ENCODE results near the gene WDR27.
"Not testable (repeated sequence)": the region's sequence is repeated elsewhere in the genome, so short reads cannot be mapped to it uniquely, and the experiment has no call there.

The WDR27 gene

DNA sequence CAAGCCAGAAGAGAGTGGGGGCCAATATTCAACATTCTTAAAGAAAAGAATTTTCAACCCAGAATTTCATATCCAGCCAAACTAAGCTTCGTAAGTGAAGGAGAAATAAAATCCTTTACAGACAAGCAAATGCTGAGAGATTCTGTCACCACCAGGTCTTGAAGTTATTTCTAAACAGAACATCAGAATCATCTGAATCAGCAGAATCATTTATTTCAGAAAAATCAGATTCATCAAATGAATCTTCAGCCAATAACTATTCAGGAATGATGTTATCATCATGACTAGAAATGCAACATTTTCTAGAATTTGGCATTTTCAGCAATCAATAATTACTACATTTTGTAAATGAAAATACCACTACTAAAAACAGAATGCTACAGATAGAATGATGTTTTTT, 100.7 kb downstream of the WDR27 start:
- DNase-seq (ENCODE audit: low read depth), result not testable (repeated sequence)

DNA sequence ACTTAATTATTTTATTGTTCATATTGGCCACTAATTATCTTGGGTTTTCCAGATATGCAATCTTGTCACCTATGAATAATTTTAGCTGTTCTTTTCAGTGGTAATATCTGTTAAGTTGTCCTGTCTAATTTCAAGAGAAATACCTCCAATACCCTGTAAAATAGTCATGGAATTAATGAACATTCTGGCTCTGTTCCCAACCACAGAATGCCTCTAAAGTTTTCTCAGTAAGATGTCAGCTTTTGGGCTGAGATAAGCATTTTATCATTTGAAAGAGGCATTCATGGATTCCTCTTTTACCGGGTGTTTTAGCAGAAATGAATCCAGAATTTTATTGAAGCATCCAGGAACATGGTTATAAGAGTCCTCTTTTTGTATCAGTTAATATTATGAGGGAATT, 109.3 kb downstream of the WDR27 start:
- no peak for DNase-seq (ENCODE audit: low read depth)

DNA sequence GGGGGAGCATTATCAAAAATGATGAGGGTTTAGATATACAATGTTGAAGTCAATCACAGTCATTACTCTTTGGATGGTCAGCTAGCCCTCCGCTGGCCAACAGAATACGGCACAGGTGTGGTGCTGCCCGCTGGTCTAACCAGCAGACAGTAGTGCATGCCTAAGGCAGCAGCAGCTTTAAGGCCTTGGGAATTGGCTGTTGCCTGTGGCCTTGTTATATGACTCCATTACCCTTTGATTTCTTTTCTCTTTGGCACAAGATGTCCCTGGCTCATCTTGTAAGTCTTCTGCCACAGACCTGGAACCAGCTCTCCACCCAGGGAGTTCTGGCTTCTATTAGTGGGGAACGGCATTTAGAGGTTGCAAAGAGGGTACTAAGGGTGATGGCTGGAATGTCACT, 110.2 kb downstream of the WDR27 start:
- DNase-seq (ENCODE audit: low read depth), result no peak

DNA sequence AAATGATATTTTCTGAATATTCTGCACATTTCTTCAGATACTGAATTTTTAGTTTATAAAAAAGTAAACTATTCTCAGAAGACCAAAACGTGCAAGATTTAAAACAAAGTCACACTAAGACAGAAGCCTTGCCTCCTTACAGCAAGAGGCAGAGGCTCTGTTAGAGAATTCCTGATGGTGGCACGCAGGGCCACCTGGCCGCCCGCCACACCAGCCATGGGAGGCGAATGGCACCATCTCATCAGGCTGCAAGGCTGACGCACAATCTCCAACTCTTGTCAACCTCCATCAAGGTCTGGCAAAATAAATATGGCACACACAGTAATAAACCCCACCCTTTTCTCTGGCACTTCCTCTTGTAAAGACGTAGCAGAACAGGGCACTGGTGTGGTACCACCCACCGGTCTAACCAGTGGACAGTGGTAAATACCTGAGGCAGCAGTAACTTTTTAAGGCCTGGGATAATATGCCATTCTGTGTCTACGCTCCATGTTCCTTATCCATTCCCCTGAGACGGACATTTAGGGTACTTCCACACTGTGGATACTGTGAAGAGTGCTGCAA, 111.4 kb downstream of the WDR27 start:
- no peak for DNase-seq (ENCODE audit: low read depth)

DNA sequence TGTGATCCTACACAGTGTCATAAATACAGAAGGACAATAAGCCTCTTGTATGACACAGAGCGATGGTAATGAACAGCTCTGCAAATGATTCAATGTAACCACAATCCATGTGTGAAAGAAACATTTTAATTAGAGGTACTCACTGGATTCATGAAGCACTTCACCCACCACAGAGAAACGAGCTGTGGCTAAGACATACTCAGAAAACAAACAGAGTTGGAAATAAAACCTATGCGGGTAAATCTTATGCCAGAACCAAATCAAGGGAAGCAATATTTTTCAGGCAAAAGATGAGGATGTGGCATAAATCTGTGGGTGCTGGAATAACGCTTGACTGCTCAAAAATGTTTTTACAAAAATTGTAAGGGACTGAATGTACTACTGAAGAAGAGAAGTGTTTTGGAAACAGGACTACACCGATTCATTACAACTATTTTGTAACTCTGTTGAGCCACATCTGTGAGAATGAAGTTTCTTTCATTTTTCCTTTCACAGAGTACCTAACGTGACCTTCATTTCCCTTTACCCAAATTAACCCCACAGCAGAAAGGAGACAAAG, 112.1 kb downstream of the WDR27 start:
- DNase-seq (ENCODE audit: low read depth), result no peak

DNA sequence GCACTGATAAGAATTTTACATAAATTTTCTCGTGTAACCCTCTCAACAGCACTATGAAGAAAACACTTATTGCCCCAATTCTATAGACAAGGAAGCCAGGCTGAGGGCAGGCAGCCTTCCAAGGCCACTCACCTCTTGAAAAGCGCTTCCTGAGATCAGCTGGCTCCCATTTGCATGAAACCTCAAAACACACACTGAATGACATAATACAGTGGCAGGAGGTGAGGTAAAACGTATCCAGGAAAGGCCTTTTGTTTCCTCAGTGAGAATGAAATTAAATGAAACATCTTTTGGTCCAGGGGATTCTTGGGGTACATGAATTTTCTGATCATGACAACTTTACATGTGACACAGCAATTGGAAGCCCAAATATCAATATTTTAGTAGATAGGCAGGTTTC, 112.5 kb downstream of the WDR27 start:
- DNase-seq (ENCODE audit: low read depth), result no peak

DNA sequence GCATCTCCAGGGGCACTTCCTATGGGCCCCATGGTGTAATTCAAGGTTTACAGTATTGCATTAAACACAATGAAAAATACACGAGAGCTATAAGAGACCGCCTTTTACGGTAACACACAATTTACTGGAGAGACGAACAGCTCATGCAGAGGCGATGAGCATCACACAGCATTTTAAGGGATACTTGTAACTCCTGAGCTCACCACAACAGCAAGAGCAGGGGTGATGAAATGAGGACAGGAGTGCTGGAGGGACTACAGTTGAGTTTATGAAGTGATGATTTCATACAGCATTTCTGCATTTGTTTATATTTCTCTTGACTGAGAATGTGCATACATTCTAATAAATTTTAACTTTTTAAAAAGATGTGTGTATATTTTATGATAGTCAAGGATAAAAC, 113.9 kb downstream of the WDR27 start:
- DNase-seq (ENCODE audit: low read depth), result no peak

DNA sequence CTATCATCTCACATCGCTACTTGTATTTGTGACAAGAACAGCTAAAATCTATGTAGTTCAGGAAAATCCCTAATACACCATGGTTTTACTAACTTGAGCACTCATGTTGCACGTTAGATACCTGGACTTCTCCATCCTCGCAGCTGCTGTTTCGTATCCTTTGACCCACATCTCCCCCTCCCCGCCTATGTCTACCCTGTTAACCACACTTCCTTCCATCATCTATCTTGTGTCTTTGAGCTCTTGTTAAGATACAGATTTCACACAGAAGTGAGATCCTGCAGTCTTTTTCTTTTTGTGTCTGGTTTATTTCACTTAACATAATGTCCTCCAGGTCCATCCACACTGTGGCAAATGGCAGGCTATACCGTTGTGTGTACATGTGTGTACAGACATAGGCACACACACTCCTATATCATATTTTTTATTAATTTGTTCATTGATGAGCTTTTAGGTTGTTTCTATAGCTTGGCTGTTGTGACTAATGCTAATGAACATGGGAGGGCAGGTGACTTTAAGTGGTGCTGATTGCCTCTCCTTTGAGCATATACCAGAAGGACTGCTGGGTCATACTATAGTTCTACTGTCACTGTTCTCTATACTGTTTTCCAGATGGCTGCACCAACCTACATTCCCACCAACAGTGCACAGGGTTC, 117.8 kb downstream of the WDR27 start:
- DNase-seq (ENCODE audit: low read depth), result no peak

DNA sequence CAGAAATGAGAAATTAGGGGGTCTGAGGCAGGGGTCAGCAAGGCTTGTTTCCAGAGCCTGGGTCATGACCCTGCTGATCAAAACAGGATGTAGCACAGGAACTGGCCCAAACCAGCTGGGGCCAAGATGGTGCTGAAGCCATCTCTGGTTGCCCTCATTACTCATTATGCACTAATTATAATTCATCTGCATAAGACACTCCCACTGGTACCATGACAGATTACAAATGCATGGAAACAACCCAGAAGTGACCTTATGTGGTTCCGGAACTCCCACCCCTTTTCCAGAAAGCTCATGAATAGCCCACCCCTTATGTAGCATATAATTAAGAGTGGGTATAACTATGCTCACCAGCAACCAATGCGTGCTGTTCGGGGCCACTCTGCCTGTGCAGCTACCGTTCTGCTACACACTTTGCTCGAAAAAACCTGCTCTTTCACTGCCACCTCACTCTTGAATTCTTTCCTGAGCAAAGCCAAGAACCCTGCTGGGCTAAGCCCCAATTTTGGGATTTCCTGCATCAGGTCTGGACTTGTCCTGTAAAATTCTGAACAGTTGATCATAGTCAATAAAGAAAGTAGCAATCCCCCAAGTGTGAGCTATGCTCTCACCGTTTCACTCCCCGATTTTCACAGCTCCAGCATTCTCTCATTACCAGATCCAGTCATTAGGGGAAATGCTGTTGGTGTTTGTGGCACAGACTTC, 122.3 kb downstream of the WDR27 start:
- DNase-seq (ENCODE audit: low read depth), result no peak

DNA sequence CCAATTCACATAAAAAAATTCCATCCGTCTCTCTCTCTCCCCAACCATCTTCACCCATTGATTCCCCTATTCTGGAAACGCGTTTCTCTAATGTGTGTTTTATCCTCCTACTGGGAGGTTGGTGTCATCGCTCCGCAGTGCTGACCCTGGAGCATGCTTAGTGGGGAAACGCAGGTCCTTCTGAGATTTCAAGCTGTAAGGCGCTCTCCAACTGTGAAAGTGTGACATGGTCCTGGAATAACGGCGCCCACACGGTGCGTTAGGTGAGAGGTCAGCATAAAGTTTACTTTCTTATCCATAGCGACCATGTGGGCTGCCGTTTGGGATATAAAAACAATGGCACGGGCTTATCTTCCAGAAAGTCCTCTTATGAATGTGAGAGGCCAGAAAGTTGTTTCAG, 123.9 kb downstream of the WDR27 start:
- no peak for DNase-seq (ENCODE audit: low read depth)

DNA sequence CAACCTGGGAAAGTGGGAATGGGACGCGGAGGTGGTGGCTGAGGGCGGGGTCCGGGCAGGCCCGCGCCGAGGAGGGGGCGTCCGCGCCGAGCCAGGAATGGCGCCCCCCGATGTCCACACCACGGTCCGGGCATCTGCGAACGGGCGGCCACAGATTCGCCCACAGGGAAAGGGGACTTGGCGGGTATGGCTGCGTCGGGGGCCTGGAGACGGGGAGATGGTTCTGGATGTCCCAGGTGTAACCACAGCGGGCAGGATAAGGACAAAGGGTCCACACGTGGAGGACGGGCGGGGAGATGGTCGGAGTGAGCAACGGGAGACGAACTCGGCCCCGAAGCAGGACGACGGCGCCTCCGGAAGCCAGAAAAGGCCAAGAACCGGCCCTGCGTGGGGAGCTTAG, 124.6 kb downstream of the WDR27 start:
- no peak for DNase-seq (ENCODE audit: low read depth)

DNA sequence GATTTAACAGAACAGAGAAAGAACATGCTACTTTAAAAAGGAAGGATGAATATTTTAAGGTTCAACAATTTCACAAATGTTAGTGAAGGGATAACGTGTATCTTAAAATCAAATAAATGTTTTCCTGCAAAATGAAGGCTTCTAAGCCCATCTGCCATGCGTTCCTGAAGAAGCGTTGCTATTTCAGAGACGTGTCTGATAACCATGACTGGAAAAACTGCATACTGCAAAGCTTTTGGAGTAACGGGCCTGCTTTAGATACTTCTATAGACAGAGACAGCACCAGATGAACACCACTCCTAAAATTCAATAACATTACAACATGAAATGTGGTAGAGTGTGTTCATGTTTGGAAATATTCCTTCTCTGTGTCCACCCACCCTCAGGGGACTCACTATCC, 126.0 kb downstream of the WDR27 start:
- DNase-seq (ENCODE audit: low read depth), result no peak

DNA sequence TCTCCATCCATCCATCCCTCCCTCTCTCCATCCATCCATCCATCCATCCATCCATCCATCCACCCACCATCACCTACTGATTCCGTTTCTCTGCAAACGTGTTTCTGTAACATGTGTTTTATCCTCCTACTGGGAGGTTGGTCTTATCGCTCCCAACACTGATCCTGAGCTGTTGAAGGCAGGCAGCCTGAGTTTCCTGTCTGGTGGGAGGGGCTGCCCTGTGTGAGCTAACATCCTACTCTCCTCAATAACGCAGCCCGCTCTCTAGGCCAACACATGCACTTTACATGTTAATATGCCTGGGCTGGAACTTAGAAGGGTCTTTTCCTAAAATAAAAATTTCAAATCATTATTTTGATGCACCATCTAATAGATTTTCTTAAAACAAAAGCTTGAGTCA, 126.5 kb downstream of the WDR27 start:
- no peak for DNase-seq (ENCODE audit: low read depth)

DNA sequence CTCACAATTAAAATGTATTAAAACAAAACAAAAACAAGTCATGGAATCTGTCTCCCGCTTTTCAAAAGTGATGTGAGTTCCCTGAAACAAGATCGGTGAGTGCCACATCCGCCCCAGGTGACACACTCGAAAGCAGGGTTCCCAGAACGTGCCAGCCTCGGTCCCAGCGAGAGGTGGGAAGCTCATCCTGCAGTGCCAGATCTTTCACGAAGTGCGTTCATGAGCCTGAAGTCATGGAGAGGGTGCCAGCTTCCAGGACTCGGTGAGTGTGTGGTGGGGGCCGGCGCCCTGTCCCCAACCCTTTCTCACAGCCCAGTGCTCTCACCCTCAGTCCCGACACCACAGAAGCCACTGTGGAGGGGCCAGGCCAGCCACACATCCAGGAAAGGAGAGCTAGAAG, 127.4 kb downstream of the WDR27 start:
- DNase-seq (ENCODE audit: low read depth), result no peak

DNA sequence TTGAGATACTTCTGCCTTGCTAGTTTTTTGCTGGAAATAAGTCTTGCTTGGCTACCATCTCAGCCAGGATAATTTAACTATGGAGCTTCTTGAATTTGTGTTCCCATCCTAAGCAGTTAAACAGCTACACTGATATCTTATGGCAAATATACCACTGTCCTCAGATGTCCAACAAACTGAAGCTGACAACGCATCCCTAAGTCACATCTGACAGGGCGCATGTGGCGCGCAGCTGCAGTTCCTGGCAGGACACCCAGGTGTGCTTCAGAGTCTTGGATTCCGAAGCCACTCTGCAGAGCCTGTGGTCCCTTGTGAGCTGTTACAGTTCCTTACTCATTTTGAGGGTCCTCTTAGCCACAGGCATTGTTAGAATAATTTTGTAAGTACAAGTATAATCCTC, 127.9 kb downstream of the WDR27 start:
- no peak for DNase-seq (ENCODE audit: low read depth)

DNA sequence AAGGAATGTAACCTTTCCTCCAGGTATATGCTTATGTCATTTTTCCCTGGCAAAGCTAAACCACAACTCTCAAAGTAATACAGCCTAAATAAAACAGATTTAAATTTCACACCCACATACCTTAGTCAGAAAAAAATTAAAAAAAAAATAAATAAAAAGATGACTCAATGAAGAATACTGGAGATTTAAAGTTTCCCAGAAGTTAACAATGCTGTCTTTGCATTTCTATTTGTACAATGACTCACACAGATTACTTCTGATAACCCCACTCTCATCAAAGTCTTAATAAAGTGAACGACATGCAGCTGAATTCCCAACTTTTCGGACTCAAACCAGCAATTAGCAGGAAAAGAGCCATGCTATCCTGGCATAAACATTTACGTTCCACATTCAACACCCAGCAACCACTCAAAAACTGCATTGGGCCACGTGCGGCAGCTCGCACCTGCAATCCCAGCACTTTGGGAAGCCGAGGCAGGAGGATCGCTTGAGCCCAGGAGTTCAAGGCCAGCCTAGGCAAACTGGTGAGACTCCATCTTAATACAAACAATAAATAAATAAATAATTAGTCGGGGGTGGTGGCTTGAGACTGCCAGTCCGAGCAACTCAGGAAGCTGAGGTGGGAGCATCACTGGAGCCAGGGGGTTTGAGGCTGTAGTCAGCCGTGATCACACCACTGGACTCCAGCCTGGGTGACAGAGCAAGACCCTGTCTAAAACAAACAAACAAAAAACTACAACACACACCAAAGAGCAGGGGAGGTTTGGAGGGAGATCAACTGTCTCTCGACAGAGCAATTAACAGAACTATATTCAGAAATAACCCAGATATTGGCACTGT, 130.5 kb downstream of the WDR27 start:
- DNase-seq (ENCODE audit: low read depth), result no peak

DNA sequence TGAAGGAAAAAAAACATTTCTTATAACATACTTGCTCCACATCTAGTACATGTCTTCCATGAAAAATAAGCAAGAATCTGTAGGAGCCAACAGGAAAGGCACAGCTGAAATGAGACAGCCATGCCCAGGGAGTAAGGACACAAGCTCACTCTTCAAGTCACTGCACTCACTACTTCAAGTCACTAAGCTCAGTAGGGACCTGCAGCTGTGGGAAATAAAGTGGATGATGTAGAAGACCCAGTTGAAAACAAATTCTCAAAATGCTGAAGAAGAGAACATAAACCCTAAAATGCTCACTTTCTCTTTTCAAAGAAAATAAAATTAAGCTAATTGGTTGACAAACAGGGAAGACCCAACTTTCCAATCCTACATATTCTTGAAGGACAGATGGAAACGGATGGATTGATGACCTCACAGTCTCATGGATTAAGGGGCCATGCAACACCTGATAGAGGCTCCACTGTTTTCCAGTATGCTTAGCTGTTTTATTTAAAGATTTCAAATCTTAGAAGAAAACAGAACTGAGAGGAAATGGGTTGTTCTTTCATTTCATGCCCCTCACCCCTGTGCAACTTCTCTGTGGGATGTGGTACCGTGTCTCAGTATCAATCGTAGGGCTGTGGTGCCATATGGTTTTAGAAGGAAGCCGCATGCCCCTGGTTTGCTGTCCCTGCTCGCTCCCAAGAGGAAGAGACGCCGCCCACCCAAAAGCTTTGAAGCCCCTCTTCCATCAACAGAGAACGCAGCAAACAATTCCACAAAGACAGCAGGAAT, 133.3 kb downstream of the WDR27 start:
- no peak for DNase-seq (ENCODE audit: low read depth)

DNA sequence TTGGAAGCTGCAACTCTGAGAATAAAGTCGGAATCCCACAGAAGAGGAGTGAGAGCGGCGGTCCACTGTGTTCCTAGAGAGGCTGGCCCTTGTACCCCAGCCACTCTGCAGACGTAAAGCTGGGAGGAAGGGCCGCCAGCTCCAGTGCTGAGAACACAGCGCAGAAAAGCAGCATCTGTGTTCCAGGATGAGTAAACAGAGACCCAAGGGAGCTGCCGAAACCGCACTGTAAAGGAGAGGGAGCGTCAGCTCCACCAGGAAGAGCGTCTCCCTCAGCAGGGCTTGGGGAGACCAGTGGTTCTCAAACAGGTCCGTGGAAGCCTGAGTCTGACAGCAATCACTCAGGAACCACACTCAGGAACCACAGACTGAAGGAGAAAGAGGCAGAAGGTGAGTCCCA, 134.0 kb downstream of the WDR27 start:
- no peak for DNase-seq (ENCODE audit: low read depth)

DNA sequence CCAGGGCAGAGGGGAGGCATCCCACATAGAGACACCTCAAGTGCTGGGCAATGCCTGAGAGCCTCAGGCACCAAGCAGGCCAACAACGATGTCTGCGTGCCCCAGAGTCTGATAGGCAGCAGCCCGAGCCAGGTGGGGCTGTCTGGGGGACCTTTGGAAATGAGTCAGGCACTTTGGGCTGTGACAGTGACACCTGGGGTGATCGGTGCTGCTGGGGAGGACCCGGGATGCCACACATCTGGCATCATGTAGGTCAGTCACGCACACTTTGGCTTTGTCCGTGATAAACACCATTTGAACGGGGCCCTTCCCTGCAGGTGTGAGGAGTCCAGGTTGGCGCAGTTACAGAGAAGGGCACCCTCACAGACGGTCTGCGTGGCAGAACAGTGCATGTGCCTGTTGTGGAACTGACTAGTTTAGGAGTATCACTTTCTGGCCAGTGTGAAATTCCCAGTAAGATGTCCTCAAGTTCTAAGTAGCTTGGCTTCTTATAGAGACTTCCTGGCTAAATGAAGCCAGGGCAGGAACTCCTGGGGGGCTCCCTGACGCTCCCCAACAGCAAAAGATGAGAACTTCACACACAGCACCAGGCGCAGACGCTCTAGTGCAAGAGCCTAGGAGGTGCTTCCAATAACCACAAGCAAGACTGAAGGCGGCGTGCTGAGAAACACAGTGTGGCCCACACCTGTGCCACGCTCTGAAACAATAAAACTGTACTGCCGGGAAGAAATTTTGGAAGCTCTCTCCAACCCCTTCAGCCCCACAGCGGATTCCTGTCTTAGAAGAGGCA, 134.7 kb downstream of the WDR27 start:
- no peak for DNase-seq (ENCODE audit: low read depth)

DNA sequence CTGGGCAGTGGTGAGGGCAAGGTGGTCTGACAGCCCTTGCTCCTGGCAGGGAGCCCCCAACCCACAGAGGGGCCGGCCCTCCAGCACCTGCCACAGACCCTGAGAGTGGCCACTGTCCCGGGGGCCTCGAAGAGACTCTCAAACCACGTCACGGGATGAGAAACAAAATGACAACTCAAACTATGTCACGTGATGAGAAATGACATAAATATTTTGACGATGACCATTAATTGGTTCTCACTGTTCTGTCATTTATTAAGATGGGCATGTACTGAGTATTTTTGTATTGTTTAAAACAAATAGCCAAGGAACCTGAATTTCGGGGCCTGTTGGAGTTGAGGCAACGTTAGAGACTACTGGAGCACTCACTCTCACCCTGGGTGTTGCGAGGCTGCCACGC, 135.5 kb downstream of the WDR27 start:
- no peak for DNase-seq (ENCODE audit: low read depth)
